ENCODE data around the gene PCDH19. TPM values are rescaled to one million over a fixed set of nuclear protein-coding genes. Genes with fewer than 3 reads are reported as not detected.

The PCDH19 gene
- total RNA-seq, 1 donor from 2014 or later, result 0.17 TPM

DNA sequence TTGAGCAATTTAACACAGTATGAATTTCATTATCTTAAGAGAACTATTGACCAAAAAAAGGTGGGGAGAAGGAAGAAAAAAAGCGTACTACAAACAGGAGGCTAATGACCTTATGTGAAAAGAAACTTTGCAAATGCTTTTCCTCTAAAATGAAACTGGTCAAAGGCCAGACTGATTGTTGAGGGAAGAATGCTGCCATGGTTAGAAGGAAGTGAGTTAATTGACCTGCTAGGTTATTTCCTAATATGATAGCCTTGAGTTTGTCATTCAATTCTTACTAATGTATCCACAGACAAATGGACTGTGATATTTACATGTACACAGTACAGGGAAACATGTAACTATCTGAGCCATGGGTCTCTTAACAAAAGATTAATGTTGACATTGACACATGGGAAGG, 132.8 kb downstream of the PCDH19 start:
- H3K27ac ChIP-seq, result no peak overlapping the region
- no peaks in the 10 kb centered on the region for H3K27me3 ChIP-seq
- intact Hi-C loops (cut with DNase I), result no loop called here
- H3K9me3 ChIP-seq, result no peaks in the 10 kb centered on the region
- TF ChIP-seq, protein P1, sequence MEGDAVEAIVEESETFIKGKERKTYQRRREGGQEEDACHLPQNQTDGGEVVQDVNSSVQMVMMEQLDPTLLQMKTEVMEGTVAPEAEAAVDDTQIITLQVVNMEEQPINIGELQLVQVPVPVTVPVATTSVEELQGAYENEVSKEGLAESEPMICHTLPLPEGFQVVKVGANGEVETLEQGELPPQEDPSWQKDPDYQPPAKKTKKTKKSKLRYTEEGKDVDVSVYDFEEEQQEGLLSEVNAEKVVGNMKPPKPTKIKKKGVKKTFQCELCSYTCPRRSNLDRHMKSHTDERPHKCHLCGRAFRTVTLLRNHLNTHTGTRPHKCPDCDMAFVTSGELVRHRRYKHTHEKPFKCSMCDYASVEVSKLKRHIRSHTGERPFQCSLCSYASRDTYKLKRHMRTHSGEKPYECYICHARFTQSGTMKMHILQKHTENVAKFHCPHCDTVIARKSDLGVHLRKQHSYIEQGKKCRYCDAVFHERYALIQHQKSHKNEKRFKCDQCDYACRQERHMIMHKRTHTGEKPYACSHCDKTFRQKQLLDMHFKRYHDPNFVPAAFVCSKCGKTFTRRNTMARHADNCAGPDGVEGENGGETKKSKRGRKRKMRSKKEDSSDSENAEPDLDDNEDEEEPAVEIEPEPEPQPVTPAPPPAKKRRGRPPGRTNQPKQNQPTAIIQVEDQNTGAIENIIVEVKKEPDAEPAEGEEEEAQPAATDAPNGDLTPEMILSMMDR (IDR thresholded peaks at IDR 0.05), result no peak
- ATAC-seq (no peak), DNase-seq (no peak)
- no peaks in the 10 kb centered on the region for H3K4me1 ChIP-seq
- H3K36me3 ChIP-seq, result no peaks in the 10 kb centered on the region
- H3K4me3 ChIP-seq, result no peak overlapping the region

DNA sequence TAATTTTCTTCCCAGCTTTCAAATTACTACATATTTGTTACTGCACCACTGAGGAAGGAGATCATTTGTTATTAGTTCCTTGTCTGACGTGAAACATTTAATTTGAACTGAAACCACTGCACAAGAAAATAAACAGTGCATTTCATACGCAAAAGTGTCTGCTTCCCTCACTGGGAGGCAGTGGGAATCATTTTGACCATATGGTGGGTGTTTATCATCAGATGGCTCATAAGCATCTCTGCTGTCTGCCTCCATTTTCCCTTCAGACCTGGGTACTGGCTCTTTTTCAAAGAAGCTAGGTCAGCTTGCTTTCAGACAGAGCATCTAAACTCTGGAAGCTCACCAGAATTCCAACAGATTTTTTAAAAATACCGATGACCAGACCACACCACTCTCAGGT, 135.2 kb downstream of the PCDH19 start:
- DNase-seq (no peak), ATAC-seq (no peak)
- intact Hi-C loops (cut with DNase I), result no loop called here
- Histone ChIP-seq H3K36me3 (no peaks in the 10 kb centered on the region), H3K27ac (no peak overlapping the region), H3K9me3 (no peaks in the 10 kb centered on the region), H3K4me1 (no peaks in the 10 kb centered on the region), H3K27me3 (no peaks in the 10 kb centered on the region), H3K4me3 (no peak overlapping the region)
- TF ChIP-seq, protein P1 (IDR thresholded peaks at IDR 0.05), result no peak

DNA sequence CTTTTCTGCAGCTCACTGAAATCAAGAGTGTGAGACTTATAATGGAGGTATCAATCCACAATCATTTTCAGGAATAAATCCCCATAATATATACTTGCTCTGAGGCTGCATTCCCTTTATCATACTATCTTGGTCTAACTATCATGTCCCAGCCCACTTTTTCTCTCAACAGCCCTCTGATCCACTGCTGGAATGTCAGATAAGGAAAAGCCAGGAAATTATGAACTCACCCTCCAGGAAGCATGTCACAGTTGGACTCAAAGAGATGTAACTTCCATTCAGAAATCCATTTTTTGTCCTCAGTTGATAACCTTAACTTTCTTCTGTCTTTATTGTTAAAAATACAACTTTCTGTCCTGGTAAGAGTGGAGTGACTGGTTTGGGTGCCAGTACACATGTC, 144.9 kb downstream of the PCDH19 start:
- no peaks in the 10 kb centered on the region for H3K27me3 ChIP-seq
- no peak for DNase-seq
- no peak overlapping the region for H3K4me3 ChIP-seq
- H3K36me3 ChIP-seq, result no peaks in the 10 kb centered on the region
- no peak overlapping the region for H3K27ac ChIP-seq
- no peaks in the 10 kb centered on the region for H3K9me3 ChIP-seq
- no peak for ATAC-seq
- intact Hi-C loops (cut with DNase I), result no loop called here
- H3K4me1 ChIP-seq, result no peaks in the 10 kb centered on the region
- TF ChIP-seq, protein P1 (IDR thresholded peaks at IDR 0.05), result no peak

DNA sequence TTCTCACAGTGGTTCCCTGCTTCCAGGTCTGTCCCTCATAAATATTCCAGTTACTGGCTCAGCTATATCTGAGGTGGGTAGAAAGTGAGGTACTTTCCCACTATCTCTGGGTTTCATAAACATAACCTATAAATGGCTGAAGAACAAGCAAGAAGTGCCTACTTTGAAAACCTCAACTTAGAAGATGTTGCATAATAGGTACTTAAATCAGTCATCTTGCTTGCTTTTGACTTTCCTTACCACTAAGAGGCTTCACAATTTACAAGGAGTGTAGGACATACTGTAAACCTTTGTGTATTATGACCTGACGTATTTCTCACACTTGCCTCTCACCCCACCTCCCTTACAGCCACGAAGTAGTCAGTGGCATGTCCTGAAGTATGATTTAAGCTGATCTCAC, 145.9 kb downstream of the PCDH19 start:
- Histone ChIP-seq H3K27ac (no peak overlapping the region), H3K4me3 (no peak overlapping the region), H3K9me3 (no peaks in the 10 kb centered on the region), H3K27me3 (no peaks in the 10 kb centered on the region), H3K36me3 (no peaks in the 10 kb centered on the region), H3K4me1 (no peaks in the 10 kb centered on the region)
- intact Hi-C loops (cut with DNase I), result no loop called here
- no peak for DNase-seq
- ATAC-seq, result peak; percentile 24
- TF ChIP-seq, protein P1 (IDR thresholded peaks at IDR 0.05), result no peak

DNA sequence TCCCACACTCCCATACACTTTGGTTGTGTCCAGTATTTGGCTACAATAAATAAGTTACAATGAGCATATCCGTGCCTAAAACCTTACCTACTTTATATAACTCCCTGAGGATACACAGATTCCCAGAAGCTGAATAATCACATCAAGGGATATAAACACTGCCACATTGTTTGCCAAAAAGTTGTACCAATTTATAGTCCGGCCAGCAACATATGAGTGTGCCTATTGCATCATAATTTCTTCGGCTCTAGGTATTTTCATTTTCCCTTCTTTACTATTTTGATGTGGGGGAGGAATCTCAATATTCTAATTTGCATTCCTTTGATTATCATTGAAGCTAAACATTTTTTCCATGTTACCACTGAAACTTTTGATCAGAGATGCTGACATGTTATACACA, 146.4 kb downstream of the PCDH19 start:
- DNase-seq (no peak), ATAC-seq (no peak)
- no peaks in the 10 kb centered on the region for H3K36me3 ChIP-seq
- H3K9me3 ChIP-seq, result no peaks in the 10 kb centered on the region
- no peak overlapping the region for H3K27ac ChIP-seq
- intact Hi-C loops (cut with DNase I), result no loop called here
- no peaks in the 10 kb centered on the region for H3K27me3 ChIP-seq
- H3K4me1 ChIP-seq, result no peaks in the 10 kb centered on the region
- no peak overlapping the region for H3K4me3 ChIP-seq
- TF ChIP-seq, protein P1 (IDR thresholded peaks at IDR 0.05), result no peak

DNA sequence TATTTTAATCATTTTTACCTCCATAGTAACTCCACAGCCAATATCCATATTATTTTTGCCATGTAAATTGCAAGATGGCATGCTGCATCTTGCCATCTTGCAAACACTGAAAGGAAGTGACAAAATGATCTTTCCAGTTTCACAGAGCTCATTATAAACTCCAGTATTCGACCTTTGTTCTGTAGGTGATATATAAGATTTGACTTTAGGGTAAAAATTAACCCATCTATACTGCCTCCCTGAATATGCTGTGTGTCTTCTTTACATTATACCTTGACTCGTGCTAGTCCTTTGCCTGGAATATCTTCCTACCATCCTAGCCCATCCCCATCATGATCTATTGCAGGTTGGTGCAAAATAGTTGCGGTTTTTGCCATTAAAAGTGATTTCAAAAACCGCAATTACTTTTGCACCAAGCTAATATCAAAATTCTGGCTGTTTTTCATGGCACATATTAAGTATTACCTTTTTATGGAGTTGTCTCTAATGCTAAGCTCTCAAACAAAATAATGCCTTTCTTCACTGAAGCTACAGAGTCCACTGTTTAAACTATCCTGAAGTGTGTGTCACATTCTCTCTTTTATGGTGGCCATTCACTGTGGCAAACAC, 161.1 kb downstream of the PCDH19 start:
- intact Hi-C loops (cut with DNase I), result no loop called here
- Histone ChIP-seq H3K4me1 (no peaks in the 10 kb centered on the region), H3K27me3 (no peaks in the 10 kb centered on the region), H3K9me3 (no peaks in the 10 kb centered on the region), H3K4me3 (no peak overlapping the region), H3K36me3 (no peaks in the 10 kb centered on the region), H3K27ac (no peak overlapping the region)
- no peak for ATAC-seq
- DNase-seq, result no peak
- TF ChIP-seq, protein P1 (IDR thresholded peaks at IDR 0.05), result no peak

Data from upper lobe of right lung (tissue), 1 donor.